GM19324 (cell line): ENCODE measurements around the gene NUTF2.

Experiments used
- ATAC-seq: cut with Tn5 transposase; IDR thresholded peaks from one replicate; pipeline ENCODE4 v1.9.1; 2021; ENCODE audit warnings: mild to moderate bottlenecking, moderate library complexity; ENCODE audit not compliant: unreplicated experiment, low FRiP score

NUTF2 gene

GRCh38 chr16:67915831-67916723, 69.3 kb downstream of the NUTF2 start:
- no peak for ATAC-seq

DNA sequence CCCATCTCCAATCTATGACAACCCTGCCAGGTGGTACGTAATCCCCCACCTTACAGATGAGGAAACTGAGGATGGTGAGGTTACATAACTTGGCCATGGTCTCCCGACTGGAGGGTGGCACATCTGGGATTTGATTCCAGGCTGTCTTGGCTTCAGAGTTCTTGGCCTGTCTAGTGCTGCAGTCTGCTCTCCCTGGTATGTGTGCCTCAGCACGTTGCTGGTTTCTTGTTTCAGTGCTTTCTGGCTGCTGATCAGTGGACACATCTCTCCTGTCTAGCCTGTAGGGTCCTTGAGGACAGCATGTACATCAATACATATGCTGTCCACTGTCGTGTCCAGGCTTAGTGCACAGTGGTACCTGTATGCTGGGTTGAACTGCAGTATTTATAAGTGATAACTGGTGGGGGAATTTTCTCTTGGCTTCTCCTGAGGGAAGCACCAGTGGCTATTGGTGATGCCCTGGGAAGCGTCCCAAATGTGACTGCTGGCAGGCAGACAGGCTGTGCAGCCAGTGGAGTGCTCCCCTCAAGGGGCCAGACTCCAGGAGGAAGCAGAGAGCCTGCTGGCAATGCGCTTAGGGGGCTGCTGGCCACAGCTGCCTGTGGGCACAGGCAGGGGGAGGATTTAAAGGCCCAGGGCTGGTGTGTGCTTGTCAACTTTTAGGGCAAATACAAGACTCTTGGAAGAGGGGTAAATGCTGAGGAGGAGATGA, 70.6 kb downstream of the NUTF2 start:
- no peak for ATAC-seq

DNA sequence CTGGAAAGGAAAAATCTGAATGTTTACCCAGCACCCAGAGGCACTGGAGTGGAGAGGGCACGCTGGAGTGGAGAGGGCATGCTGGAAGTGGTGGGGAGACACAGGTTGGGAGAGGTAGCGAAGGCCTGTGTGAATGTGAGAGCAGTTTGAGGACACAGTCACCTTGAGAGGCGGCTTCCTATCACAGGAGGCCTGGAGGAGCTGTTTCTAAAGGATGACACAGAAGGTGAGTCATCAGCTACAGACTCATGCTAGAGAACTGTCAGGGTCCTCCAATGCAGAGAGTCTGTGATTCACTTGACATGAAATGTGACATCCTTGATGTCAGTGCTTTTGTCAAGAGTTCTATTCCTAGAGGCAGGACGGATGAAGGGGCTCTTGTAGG, 71.1 kb downstream of the NUTF2 start:
- ATAC-seq = no peak

GRCh38 chr16:67919622-67920221, 73.0 kb downstream of the NUTF2 start:
- ATAC-seq = no peak
